Activated CD8-positive, alpha-beta memory T cell treated with anti-CD3 and anti-CD28 coated beads, Interleukin-2, amount 50 U/mL, for 24 hours (primary cell): ENCODE measurements around the gene ERI2.
"Not testable (repeated sequence)": the region's sequence is repeated elsewhere in the genome, so short reads cannot be mapped to it uniquely, and the experiment has no call there.

Source experiments
- DNase-seq: peaks from one replicate; pipeline ENCODE4 v3.0.0-alpha.2; 2020; ENCODE audit errors: extremely low read depth

ERI2 gene

DNA sequence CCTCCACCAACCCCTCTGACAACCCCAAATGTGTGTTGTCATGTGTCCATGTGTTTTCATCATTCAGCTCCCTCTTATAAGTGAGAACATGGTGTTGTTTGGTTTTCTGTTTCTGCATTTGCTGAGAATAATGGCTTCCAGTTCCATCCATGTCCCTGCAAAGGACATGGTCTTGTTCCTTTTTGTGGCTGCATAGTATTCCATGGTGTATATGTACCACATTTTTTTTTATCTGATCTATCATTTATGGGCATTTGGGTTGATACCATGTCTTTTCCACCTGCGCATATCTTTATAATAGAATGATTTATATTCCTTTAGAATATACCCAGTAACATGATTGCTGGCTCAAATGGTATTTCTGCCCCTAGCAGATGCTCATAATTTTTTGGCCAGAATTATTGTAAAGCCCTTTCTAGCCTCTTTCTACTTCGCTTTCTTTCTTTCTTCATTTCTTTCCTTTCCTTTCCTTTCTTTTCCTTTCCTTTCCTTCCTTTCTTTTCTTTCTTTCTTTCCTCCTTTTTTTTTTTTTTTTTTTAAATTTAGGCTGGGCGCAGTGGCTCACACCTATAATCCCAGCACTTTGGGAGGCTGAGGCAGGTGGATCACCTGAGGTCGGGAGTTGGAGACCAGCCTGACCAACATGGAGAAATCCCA lies 12.8 kb upstream of the ERI2 start:
- DNase-seq: no peak

DNA sequence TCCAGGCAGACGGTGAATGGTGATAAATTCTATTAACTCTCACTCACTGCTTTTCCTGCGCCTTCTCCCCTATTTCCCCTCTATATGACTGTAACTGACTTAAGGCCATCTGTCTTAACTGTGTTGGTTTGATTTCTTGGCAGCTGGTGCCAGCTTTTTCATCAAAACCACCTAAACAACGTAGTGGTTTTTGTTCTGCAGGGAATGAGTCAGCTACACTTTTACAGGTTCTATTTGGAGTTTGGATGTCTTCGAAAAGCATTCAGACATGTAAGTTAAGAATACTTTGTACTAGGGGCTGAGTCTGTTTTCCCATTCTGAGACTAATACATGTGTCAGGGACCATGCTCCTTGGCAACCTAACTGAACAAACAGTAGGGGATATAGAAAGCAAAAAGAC lies 8.5 kb upstream of the ERI2 start:
- no peak for DNase-seq

DNA sequence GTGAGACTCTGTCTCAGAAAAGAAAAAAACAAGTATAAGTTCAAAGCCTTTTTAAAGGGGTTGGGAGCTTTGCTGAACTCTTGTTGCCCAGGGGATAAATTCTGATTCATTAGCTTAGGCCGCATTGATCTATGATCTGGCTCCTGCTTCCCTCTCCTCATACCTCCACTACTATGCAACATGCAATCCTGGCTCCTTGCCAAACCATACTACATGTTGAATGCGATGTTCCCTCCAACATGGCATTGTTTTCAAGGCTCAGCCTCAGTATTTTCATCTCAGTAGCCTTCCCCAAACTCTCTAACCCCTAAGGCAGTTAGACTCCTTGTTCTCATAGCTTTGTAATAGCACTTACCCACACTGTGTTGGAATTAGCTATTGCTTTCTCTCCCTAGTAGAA lies 6.2 kb upstream of the ERI2 start:
- no peak for DNase-seq

DNA sequence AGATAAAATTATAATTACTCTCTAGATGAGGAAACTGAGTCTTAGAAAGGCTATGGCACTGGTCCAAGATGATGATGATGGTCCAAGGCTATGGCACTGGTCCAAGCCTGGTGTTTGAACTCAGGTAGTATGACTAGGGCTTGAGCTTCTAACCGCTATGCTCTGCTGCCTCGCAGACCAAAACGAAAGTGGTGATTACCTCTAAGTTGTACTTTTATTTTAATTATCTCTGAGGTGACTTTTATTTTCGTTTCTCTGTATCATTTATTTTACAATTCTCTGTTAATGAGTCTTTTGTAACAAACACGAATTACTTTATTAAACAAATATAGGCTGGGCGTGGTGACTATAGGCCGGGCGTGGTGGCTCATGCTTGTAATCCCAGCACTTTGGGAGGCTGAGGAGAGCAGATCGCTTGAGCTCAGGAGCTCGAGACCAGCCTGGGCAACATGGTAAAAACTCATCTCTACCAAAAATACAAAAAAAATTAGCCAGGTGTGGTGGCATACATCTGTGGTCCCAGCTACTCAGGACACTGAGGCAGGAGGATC lies 5.7 kb upstream of the ERI2 start:
- no peak for DNase-seq

DNA sequence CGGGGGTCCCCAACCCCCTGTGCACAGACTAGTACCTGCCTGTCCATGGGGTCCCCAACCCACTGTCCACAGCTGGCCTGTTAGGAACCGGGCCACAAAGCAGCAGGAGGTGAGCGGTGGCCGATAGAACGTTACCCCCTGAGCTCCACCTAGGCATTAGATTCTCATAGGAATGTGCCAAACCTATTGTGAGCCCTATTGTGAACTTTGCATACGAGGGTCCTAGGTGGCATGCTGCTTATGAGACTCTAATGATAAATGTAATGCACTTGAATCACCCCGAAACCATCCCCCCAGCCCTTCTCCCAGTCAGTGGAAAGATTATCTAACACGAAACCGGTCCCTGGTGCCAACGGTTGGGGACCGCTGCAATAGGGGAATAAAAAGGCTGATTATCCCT lies 1.6 kb upstream of the ERI2 start:
- no peak for DNase-seq

DNA sequence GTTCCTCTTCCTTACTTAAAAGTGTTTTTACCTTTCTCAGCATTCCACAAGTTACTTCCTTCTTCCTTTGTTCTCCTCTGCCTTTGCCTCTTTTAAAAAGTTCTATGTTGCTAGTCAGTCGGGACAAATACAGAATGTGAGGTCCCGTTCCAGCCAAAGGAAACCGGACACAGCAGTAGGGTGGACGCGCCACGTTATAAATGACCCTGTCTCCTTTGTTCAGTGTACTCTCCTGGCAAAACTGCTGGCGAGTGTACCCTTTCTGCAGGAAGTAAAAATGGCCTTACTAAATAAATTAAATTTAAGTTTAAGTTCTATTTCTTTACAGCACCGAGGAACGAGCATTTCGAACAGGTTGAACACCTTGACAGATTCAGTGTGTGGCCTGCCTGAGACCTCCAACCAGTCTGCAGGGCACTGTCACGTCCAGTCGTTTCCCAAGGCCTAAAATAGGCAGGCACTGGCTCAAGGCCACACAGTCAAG lies 546 bp downstream of the ERI2 start:
- DNase-seq: not testable (repeated sequence)

DNA sequence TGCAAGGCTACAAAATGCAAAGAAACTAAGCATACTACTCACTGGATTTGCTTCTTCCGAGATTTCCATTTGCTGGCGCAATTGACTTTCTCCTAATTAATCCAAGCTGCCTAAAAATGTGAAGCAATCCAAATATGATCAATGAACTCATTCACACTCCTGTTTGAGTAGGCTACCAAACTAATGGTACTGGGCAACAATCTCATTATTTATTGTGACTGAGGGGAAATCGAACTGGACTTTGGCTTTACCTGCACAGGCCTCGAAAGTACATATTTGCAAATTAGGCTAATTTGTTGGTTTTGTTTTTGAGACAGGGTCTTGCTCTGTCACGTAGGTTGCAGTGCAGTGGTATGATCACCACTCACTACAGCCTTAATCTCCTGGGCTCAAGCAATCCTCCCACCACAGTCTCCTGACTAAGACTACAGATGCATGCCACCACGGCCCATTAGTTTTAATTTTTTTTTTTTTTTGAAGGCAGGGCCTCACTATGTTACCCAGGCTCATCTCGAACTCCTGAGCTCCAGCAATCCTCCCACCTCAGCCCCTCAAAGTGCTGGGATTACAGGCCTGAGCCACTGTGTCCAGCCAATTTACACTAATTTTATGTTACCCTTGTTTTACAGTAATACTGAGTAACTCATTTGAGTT lies 2.6 kb downstream of the ERI2 start:
- DNase-seq: no peak

DNA sequence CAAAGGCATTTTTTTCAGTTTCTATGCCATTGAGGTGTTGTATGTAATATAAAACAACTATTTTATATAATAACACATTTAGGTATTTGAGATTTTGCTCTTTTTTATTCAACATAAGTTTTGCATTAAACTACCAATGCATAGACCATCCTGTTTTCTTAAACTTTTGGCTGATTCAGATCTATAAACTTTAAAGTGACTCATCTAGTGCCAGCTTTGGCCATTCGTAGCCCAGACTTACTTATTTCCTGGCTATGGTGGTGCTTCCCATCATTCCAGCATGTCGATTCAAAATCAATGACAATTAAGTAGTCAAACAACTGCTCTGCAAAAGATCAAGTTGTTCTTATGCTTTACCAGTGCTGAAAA lies 3.1 kb downstream of the ERI2 start:
- no peak for DNase-seq

DNA sequence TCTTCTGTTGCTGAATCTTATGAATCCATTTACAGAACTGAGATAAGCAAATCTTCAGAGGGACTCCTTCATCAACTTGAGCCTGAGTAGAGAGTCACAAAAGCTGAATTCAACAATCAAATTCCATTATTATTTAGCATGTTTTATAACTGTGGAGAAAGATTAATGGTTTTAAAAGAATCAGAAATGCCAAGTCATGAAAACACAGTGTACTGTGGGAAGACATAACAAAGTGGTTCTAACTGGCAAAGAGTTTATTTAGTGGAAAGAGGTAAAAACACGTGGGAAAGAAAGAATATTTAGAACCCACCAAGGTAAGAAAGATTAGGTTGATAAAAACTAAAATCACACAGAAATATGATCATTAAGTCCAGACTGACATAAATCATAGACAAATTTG lies 5.0 kb downstream of the ERI2 start:
- DNase-seq: no peak

DNA sequence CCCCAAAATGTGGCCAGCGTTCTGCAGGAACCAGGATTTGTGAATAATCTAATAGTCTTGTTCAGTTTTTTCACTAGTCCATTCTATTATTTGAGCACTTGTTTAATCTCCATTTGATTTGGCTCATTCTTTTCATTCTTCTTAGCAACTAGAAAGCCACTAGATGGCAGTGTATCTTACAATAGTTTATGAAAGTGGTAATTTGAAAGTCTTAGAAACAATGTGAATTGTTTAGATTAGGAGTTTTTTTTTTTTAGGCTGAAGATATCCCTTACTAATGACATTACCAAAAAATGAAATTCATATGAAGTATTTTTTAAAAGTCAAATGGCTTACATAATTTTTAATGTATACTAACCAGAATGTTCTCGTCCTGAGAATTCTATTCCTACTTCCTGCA lies 6.7 kb downstream of the ERI2 start:
- DNase-seq: no peak

DNA sequence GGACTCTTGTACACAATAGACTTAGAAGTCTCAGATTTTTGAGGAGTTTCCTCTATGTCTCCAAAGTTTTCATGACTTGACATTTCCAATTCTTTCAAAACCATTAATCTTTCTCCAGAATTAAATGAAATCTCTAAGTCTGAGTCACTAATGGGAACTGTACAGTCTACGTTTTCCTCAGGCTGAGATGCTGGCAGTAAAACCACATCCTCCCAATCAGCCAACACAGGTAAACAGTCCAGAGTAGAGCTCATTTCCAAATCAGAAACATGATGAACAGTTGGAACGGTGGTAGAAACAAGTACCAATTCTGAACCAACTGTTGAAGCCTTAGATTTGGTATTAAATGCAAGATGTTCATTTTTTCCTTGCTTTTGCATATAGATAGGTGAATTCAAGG lies 7.9 kb downstream of the ERI2 start:
- no peak for DNase-seq

DNA sequence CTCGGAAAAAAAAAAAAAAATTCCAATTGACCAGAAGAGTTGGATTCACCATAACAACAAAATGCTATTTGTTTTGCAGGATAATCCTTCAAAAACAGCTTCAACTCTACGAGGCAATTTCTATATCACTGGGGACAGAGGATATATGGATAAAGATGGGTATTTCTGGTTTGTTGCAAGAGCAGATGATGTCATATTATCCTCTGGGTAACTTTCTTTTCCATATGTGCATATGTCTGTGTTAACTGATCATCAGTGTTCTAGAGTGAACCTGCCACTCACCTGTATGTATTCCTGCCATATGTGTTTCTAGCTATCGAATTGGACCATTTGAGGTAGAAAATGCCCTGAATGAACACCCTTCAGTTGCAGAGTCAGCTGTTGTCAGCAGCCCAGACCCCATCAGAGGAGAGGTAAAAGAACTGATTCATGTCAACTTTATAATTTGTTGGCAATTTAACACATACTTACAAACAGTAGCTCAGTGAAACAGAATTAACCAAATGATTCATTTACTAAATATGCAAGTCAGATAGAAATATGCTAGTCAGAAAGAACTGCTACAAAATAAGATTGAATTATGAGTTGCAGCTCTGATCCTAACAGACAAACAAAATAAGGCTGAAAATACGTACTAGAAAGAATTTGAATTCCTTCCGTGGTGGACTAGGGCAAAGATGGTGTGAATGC lies 14.2 kb downstream of the ERI2 start:
- DNase-seq: no peak

DNA sequence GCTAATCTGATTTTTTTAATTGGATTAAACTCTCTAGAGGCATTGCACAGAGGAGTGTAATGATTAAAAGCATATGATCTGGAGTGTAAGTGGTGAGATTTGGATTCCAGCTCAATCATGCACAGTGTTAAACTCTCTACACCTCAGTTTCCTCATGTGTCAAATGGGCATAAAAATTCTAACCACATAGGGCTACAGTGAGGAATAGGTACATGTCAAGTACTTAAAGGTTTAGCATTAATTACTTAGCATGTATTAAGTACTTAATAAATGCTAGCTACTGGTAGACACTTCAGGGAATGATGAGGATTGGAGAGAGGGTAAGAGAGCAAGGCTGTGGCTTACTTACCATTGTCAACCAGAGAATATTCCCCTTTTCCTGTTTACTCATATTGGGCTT lies 17.1 kb downstream of the ERI2 start:
- DNase-seq: no peak

DNA sequence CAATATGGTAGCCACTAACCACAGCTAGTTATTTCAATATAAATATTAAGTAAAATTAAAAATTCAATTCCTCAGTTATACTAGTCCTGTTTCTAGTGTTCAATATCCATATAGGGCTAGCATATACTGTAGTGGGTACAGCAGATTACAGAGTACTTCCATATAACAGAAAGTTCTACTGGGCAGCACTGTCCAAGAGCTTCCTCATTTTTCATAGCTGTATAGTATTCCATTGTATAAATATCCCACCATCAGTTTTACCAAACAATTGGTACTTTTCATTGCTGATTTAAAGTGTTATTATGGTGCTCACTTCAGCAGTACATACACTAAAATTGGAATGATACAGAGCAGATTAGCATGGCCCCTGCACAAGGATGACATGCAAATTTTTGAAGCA lies 22.1 kb downstream of the ERI2 start:
- no peak for DNase-seq

DNA sequence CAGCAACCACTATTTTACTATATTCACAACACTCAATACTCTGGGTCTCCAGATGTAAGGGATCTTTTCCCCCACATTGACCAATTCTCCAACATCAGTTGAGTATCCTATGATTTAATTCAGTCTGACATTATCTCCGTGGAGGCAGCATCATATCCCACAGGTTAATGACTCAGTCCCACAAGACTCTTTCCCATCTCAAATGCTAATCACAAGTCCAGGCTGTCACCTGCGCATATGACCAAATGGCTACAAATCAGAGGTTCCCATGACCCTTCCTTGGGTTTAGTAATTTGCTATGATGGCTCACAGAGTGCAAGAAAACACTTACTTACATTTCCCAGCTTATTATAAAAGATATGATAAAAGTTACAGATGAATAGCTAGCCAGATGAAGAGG lies 23.8 kb downstream of the ERI2 start:
- DNase-seq: no peak

DNA sequence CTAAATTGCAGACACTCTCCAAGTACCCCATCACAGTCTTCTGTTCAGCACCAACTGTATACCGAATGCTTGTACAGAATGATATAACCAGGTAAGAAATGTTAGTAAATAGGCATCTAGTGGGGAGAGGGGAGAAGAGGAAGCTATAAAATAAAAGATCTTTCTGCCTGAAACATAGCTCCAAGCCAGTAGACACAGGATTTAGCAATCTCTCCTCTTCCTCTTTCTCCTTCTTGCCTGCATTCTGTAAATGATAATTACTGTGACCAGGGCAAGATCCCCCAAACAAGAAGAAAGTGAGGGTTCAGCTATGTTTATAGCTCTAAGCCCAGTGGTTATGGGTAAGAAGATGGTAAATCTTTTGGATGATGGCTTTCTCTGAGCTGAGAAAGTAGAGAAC lies 24.6 kb downstream of the ERI2 start:
- DNase-seq: no peak

DNA sequence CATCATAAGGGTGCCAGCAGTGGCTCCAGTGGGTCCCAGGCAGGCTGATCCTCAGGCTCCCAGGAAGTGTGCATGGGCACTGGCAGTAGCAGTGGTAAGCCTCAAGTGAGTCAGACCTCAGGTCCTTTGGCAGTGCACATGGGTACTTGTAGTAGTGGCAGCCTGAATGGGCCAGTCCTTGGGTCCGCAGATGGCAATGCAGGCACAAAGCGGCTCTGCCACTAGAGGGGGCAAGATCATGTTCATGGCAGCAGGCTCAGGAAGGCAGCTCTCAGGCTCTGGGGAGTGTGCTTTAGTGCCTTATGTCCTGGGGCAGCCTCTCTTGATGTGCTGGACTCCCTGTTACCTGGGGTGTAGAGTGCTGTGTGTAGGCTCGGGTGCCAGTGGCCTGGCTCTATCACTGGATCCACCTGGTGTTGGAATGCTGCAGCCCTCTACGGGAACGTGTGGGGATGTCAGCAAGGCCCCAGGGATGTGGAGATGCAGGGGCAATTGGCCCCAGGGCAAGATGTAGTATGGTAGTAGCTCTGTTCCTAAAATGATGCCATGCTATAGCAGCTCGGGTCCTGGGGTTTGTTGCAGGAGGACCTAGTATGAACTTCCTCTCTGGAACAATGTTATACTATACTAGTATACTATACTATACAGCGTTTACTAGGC lies 31.4 kb downstream of the ERI2 start:
- DNase-seq: peak; percentile 3

DNA sequence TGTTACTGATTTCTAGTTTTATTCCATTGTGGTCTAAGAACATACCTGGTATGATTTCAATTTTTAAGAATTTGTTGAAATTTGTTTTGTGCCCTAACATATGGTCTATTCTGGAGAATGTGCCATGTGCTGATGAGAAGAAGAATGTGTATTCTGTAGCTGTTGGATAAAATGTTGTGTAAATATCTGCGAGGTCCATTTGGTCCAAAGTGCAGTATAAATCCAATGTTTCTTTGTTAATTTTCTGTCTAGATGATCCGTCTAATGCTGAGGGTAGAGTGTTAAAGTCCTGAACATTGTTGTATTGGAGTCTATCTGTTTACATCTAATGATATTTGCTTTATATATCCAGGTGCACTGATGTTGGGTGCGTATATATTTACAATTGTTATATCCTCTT lies 32.6 kb downstream of the ERI2 start:
- DNase-seq: no peak

DNA sequence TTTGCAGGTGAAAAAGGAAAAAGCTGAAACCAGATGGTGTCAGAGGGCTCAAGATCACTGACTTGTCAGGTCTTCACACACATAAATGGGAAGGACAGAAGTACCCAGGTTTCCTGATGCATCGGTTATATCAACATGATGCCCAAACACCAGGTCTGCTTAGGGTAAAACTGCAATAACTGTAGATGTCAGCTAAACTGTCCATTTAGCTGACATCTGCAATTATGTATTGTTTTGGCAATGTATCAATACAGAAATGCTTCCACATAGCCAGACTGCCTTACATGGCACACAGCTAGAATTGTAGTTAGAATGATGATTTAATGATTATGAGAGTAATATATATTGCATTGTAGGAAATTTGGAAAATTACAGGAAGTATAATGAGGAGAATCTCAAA lies 37.5 kb downstream of the ERI2 start:
- DNase-seq: no peak

DNA sequence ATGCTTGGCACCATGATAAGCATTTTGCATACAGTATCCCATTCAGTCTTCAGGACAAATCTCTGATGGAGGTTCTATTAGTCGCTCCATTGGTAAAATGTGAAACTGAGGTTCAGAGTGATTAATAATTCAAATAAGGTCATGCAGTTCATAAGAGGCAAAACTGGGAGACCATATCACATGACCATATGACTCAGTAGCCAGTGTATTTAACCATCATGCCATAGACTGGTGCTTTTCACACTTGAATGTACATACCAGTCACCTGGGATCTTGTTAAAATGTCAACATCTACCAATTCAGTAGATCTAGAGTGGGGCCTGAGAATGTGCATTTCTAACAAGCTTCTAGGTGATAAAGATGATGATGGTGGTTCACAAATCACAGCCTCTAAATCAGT lies 38.2 kb downstream of the ERI2 start:
- DNase-seq: no peak

DNA sequence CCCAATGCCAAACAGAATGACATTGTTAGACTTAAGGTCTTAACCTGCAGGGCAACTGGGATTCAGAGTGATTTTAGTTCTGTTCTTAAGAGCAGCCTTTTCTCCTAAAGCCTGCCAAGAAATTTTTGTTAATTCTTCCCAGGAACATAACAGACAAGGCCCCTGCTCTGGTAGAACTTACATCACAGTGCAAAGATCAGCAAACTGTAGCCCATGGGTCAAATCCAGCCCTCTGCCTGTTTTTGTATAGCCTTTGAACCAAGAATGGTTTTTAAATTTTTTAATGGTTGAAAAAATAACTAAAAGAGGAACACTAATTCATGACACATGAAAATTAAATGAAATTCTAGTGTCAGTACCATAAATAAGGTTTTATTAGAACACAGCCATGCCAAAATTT lies 38.7 kb downstream of the ERI2 start:
- DNase-seq: no peak

DNA sequence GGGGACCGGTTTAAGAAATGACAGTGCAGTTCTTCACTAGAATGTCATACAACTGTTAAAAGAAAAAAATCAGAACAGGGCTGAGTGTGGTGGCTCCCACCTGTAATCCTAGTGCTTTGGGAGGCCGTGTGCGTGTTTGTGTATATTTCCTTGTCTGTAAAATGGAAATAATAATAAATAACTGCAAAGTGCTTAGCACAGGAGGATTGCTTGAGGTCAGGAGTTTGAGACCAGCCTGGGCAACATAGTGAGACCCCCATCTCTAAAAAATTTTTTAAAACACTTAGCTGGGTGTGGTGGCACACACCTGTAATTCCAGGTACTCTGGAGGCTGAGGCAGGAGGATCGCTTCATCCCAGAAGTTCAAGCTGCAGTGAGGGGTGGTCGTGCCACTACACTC lies 40.0 kb downstream of the ERI2 start:
- no peak for DNase-seq

DNA sequence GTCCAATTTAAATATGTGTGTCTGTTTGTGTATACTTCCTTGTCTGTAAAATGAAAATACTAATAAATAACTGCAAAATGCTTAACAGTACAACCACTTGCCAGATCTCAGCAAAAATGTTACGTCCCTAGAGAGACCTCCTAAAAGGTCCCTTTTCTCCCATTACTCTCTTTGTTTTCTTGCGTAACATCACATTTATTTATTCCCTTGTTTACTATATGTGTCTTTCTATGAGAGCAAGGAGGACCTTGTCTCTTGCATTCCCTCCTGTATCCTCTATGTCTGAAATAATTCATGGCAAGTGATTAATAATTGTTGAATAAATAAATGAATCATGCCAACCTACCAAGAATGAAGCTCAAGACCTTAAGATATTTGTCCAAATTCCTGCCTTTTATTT lies 40.5 kb downstream of the ERI2 start:
- no peak for DNase-seq
